Astrocyte (in vitro differentiated cells and primary cell): ENCODE measurements around the gene IL36A.

ENCODE experiments used
- CTCF ChIP-seq: IDR thresholded peaks from 2 replicates; pipeline ENCODE4 v1.5.1; 2011; ENCODE audit warnings: low read depth, mild to moderate bottlenecking, inconsistent platforms, low read length, moderate library complexity; ENCODE audit not compliant: insufficient read depth
- EZH2 ChIP-seq: IDR thresholded peaks from 2 replicates; pipeline ENCODE4 v1.6.1; 2012; ENCODE audit warnings: mild to moderate bottlenecking, low read length, inconsistent platforms; ENCODE audit not compliant: insufficient read depth

DNA sequence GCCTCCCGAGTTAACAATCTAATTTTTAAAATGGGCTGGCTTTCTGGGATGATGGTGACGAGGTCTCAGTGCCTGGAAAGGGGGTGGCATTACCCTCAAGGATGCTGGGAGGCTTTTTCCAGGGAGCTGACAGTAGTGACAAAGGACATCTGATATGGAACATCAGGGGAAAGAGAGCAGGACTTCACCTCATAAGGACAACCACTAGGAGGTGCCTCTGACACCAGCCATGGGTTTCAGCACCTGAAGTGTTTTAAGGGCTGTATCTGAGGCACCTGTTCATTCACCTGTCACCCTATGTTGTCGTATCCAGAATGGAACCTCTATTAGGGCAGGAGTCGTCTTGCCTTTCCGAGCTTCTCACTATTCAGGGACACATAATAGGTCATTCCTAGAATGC lies 36.6 kb downstream of the IL36A start:
- TF ChIP-seq CTCF (no peak), EZH2 (no peak)
